ENCODE measurements around the gene SH3BGRL2.
"Not testable (repeated sequence)": the region's sequence is repeated elsewhere in the genome, so short reads cannot be mapped to it uniquely, and the experiment has no call there.

The SH3BGRL2 gene

GRCh38 chr6:79704200-79704599, 73.1 kb downstream of the SH3BGRL2 start:
- DNase-seq: no peak

GRCh38 chr6:79705456-79705995, 74.4 kb downstream of the SH3BGRL2 start:
- DNase-seq: no peak

DNA sequence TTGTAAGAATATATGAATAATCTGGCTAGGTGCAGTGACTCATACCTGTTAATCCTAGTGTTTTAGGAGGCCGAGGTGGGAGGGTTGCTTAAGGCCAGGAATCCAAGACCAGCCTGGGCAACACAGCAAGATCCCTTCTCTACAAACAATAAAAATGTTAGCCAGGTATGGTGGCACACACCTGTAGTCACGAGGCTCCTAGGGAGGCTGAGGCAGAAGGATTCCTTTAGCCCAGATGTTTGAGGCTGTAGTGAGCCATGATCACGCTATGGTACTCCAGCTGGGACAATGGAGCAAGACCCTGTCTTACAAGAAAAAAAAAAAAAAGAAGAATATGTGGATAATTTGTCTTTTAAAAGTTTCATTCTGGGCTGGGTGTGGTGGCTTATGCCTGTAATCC, 75.4 kb downstream of the SH3BGRL2 start:
- DNase-seq: no peak

- DNase-seq: no peak
These were observed 76.5 kb downstream of the SH3BGRL2 start for GRCh38 chr6:79707621-79708020.

GRCh38 chr6:79708095-79708791, 77.1 kb downstream of the SH3BGRL2 start:
- DNase-seq: no peak

GRCh38 chr6:79710127-79710526, 79.0 kb downstream of the SH3BGRL2 start:
- DNase-seq: no peak

DNA sequence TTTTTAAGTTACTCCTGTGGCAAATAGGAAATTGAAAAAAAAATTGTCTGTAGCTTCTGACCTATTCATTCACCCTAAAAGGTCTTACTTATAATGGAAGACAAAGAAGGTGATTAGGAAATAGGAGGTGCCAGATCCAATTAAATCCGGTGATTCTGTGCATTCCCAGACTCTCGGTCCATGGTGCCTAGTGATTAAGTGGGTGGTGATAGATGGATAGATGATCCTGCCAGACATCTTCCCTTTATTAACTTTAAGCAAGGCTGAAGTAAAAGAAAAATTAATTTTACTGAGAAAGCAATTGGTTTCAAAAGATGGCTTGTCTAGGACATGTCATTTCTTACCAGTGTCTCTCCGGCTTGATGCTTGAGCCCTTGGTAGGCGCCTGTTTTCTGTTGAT, 80.0 kb downstream of the SH3BGRL2 start:
- DNase-seq: no peak

DNA sequence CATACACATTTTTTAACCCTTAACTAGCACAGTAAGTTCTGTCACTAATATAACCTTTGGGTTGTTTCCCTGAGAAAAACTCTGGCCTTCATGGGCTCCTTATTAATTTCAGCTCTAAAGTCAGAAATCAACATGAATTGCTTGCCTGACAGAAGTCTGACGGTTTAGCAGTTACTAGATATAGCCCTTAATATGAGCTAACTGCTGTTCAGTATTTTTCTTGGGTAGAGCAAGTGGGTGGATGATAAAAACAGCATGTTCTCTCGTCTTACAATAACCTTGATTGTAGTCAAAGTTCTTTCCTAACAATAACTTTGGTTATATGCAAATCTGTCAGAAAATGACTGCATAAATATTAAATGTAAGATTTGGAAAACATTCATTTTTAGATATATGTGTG, 81.0 kb downstream of the SH3BGRL2 start:
- no peak for DNase-seq

- DNase-seq: no peak
These were observed 81.5 kb downstream of the SH3BGRL2 start for GRCh38 chr6:79712616-79713135.

- DNase-seq: peak; percentile 4
These were observed 82.7 kb downstream of the SH3BGRL2 start for GRCh38 chr6:79713701-79714322.

GRCh38 chr6:79717989-79718388, 86.9 kb downstream of the SH3BGRL2 start:
- DNase-seq: no peak

- DNase-seq: no peak
These were observed 87.5 kb downstream of the SH3BGRL2 start for GRCh38 chr6:79718509-79719247.

DNA sequence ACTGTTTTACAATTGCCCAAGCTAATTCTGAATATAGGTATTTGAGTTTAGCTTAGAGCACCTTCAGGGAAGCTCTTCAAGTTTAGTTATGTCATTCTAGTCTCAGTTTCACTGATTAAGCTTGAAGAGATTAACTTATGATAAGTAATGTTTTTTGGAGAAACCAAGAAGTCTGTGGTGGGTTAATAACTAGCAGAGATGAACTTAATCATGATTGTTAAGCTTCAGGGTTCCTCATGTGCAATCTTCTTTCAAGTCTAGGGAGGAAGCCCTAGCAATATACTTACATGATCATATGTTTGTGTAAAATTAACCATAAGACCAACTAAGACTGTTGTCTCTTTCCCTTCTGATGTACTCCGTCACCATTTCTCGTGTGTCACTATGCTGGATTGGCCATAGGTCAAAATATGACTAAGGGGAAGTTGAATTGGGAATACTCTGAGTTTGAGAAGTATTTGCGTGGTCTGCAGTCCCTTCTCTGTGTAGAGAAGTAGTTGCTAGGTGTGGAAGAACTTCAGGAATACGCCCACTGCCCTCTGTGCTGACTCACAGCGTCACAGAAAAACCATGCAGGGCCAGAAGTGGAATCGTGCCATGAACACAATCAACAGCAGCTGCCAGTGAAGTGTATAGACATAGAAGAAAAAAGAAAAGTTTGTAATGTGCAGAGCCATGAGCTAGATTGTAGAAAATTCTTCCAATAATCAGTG, 88.3 kb downstream of the SH3BGRL2 start:
- DNase-seq: no peak

DNA sequence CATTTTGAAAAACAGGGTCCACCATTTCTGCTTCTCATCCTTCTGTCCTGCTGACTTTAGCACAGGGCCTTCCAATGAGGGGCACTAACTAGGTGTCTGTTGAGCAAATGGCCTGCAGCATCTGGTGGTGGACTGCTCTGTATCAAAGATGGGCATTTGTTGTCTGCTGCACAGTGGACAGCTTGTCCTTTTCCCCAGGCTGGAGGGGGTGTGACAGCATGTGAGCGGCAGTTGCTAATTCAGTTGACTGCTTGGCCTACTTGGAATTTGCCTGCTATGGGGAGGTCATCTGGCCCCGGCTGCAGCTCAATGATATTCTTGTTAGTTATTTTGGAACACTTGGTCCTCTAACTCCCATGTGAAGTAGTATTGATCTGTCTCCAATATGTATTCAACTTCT, 93.7 kb downstream of the SH3BGRL2 start:
- DNase-seq: no peak

- DNase-seq: no peak
These were observed 100.3 kb downstream of the SH3BGRL2 start for GRCh38 chr6:79731471-79731870.

GRCh38 chr6:79733388-79733787, 102.3 kb downstream of the SH3BGRL2 start:
- DNase-seq: no peak

DNA sequence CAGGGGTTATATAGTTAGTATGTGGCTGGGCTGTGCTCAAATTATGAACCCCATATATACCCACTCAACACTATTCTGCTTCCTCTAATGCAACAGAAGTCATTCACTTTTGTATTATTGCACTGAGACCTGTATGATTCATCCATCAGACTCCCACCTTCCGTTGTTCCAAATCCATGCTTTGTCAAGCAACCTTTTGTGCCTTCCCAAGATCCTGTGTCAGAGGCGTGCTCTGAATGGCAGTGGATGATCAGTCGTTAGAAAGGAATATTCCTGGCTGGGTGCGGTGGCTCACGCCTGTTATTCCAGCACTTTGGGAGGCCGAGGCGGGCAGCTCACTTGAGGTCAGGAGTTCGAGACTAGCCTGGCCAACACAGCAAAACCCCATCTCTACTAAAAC, 103.2 kb downstream of the SH3BGRL2 start:
- no peak for DNase-seq

- DNase-seq: no peak
These were observed 104.1 kb downstream of the SH3BGRL2 start for GRCh38 chr6:79735183-79735582.

- no peak for DNase-seq
These were observed 106.0 kb downstream of the SH3BGRL2 start for GRCh38 chr6:79737172-79737571.

DNA sequence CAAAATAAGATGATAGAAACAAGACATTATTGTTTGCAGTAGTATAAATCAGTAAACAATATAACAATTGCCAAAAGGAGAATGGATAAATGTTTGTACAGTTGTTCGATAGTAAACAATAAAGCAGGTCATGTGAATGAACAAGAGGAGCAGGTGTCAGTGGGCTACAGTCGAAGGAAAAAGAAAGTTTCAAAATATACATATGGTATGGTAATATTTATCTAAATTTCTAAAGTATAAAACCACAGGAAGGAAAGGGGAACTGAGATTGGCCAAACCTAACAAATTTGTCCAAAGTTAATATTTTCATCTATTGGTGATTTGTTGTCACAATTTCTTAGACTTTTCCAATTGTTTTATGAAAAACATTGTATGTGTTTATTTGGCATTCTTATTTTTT, 110.9 kb downstream of the SH3BGRL2 start:
- no peak for DNase-seq

- DNase-seq: not testable (repeated sequence)
These were observed 114.2 kb downstream of the SH3BGRL2 start for GRCh38 chr6:79745282-79745681.

- DNase-seq: not testable (repeated sequence)
These were observed 115.2 kb downstream of the SH3BGRL2 start for GRCh38 chr6:79746325-79746724.

GRCh38 chr6:79750806-79751205, 119.7 kb downstream of the SH3BGRL2 start:
- DNase-seq: no peak
